Fibroblast of lung (primary cell): Measurements from ENCODE around the gene APOBR. TPM values are rescaled to one million over a fixed set of nuclear protein-coding genes. Genes with fewer than 3 reads are reported as not detected.

Source experiments
- DNase-seq, 2 donors: peaks; one replicate each; pipeline versions ENCODE4 v3.0.0 to v3.0.0-alpha.2; 2010; ENCODE audit warnings: low read depth in 2 of 2
- H2AFZ ChIP-seq: 2 replicates; pipeline ENCODE4 v1.5.1; 2012; ENCODE audit warnings: low read length, control low read depth, inconsistent platforms
- H3K27ac ChIP-seq: 2 replicates; pipeline ENCODE4 v1.5.1; 2011; ENCODE audit warnings: low read length, control low read depth; ENCODE audit not compliant: insufficient read depth
- H3K27me3 ChIP-seq: 2 replicates; pipeline ENCODE4 v1.5.1; 2011; ENCODE audit warnings: mild to moderate bottlenecking, low read length; ENCODE audit not compliant: control insufficient read depth, insufficient read depth
- H3K36me3 ChIP-seq: 2 replicates; pipeline ENCODE4 v1.5.1; 2011; ENCODE audit warnings: low read length; ENCODE audit not compliant: control insufficient read depth, insufficient read depth
- H3K4me1 ChIP-seq: 2 replicates; pipeline ENCODE4 v1.5.1; 2011; ENCODE audit warnings: low read length; ENCODE audit not compliant: control insufficient read depth, insufficient read depth; ENCODE audit errors: extremely low read depth
- H3K4me2 ChIP-seq: 2 replicates; pipeline ENCODE4 v1.5.1; 2011; ENCODE audit warnings: low read length, control low read depth; ENCODE audit not compliant: insufficient read depth; ENCODE audit errors: extremely low read depth
- H3K4me3 ChIP-seq, 4 experiments: fragments of 200-600 bp in 1 of 4; sonication (generic) in 1 of 4; replicated peaks in 1 of 4; 2 replicates each; pipeline ENCODE4 v1.5.1; 2011 to 2016; ENCODE audit warnings: low read length in 4 of 4, low read depth in 3 of 4, mild to moderate bottlenecking in 3 of 4, control low read depth in 2 of 4, inconsistent platforms in 1 of 4, mixed read lengths in 1 of 4; ENCODE audit not compliant: insufficient read depth in 1 of 4; ENCODE audit errors: control extremely low read depth in 1 of 4
- H3K79me2 ChIP-seq: 2 replicates; pipeline ENCODE4 v1.5.1; 2012; ENCODE audit warnings: mild to moderate bottlenecking, low read length, inconsistent platforms; ENCODE audit not compliant: control insufficient read depth, insufficient read depth
- H3K9ac ChIP-seq: 2 replicates; pipeline ENCODE4 v1.5.1; 2011; ENCODE audit warnings: mild to moderate bottlenecking, low read length, control low read depth; ENCODE audit not compliant: insufficient read depth
- H3K9me3 ChIP-seq: 2 replicates; pipeline ENCODE4 v1.5.1; 2012; ENCODE audit warnings: low read depth, low read length; ENCODE audit not compliant: control insufficient read depth, insufficient read depth
- H4K20me1 ChIP-seq: 2 replicates; pipeline ENCODE4 v1.5.1; 2011; ENCODE audit warnings: low read length; ENCODE audit not compliant: control insufficient read depth, insufficient read depth; ENCODE audit errors: extremely low read depth
- CTCF ChIP-seq, 2 donors: IDR thresholded peaks in 1 of 2; conservative IDR thresholded peaks in 1 of 2; 1 replicate in 1 of 2; 2 replicates in 1 of 2; pipeline ENCODE4 v1.5.1; 2011 to 2012; ENCODE audit warnings: low read length in 2 of 2, control low read depth in 1 of 2, inconsistent platforms in 1 of 2, low read depth in 1 of 2, mild to moderate bottlenecking in 1 of 2
- EZH2 ChIP-seq: IDR thresholded peaks from 2 replicates; pipeline ENCODE4 v1.5.1; 2012; ENCODE audit warnings: low read length, control low read depth, mild to moderate bottlenecking; ENCODE audit errors: missing control alignments
- polyA plus RNA-seq, 2 donors: library from polyadenylated mRNA; depleted of rRNA in 1 of 2; stranded (reverse) in 1 of 2; unstranded in 1 of 2; fragments of >200 nt; gene quantifications; 2 replicates each; pipeline ENCODE4 v1.2.1, GENCODE V29; 2011 to 2012; ENCODE audit warnings: missing spikeins in 1 of 2
- total RNA-seq: library from RNA; depleted of rRNA; stranded (reverse); fragments of >200 nt; gene quantifications from 2 replicates; pipeline ENCODE4 v1.2.1, GENCODE V29; 2014

The APOBR gene
- total and polyA plus RNA-seq, 2 donors (not counting 1 experiment from before 2014, with no cell fraction given) = under 0.01 TPM; not detected in 1

- TF ChIP-seq EZH2 (no peak), CTCF (conservative IDR thresholded peaks at IDR 0.05 in 1 of 2, IDR thresholded peaks at IDR 0.05 in 1 of 2; ENCODE audit: low read depth in 1 of 2, low read length in 2 of 2) (no peak)
- Histone ChIP-seq H3K9ac (no peak overlapping the region), H3K9me3 (no peaks in the 10 kb centered on the region), H3K4me1 (peaks cover 10% of the 10 kb centered on the region), H3K4me2 (peak overlapping the region; percentile 96), H3K4me3 (peak overlapping the region; percentile 81 to 89 (median 84)), H2AFZ (no peak overlapping the region), H3K36me3 (peaks cover 5% of the 10 kb centered on the region), H4K20me1 (no peaks in the 10 kb centered on the region), H3K79me2 (peaks cover 13% of the 10 kb centered on the region), H3K27ac (no peak overlapping the region), H3K27me3 (no peaks in the 10 kb centered on the region)
- no peak for DNase-seq
These were observed 42.6 kb downstream of the APOBR start for GRCh38 chr16:28537076-28537475.

- peak overlapping the region; percentile 92 for H3K27ac ChIP-seq
- H3K79me2 ChIP-seq = peaks cover 13% of the 10 kb centered on the region
- H3K36me3 ChIP-seq = peaks cover 5% of the 10 kb centered on the region
- no peaks in the 10 kb centered on the region for H3K9me3 ChIP-seq
- no peaks in the 10 kb centered on the region for H3K27me3 ChIP-seq
- H3K4me3 ChIP-seq = peak overlapping the region; percentile 81 to 89 (median 84)
- DNase-seq = no peak
- TF ChIP-seq EZH2 (no peak), CTCF (conservative IDR thresholded peaks at IDR 0.05 in 1 of 2, IDR thresholded peaks at IDR 0.05 in 1 of 2; ENCODE audit: low read depth in 1 of 2, low read length in 2 of 2) (no peak)
- peak overlapping the region; percentile 78 for H3K9ac ChIP-seq
- no peaks in the 10 kb centered on the region for H4K20me1 ChIP-seq
- H2AFZ ChIP-seq = peak overlapping the region; percentile 98
- peak overlapping the region; percentile 96 for H3K4me2 ChIP-seq
- H3K4me1 ChIP-seq = peaks cover 10% of the 10 kb centered on the region
These were observed 43.7 kb downstream of the APOBR start for GRCh38 chr16:28537964-28538732.

GRCh38 chr16:28538733-28539596 lies 44.5 kb downstream of the APOBR start, which contains the start of gene NUPR1:
NUPR1 (minus strand) TSS chr16:28538974; CDS start chr16:28538907, 67 bp downstream.
- H3K4me3 ChIP-seq = peak within 1 kb of the TSS; percentile 81 to 89 (median 84)
- peak; percentile 96 to 99 for DNase-seq
- peak within 1 kb of the TSS; percentile 78 for H3K9ac ChIP-seq
- peaks cover 10% of the 10 kb centered on the region for H3K4me1 ChIP-seq
- H3K4me2 ChIP-seq = peak within 1 kb of the TSS; percentile 96
- peak within 1 kb of the TSS; percentile 92 for H3K27ac ChIP-seq
- H2AFZ ChIP-seq = peak within 1 kb of the TSS; percentile 98
- no peaks in the 10 kb centered on the region for H4K20me1 ChIP-seq
- peaks cover 13% of the 10 kb centered on the region for H3K79me2 ChIP-seq
- H3K27me3 ChIP-seq = no peaks in the 10 kb centered on the region
- H3K9me3 ChIP-seq = no peaks in the 10 kb centered on the region
- H3K36me3 ChIP-seq = peaks cover 5% of the 10 kb centered on the region
- TF ChIP-seq EZH2 = no peak
- no peak for TF ChIP-seq CTCF (conservative IDR thresholded peaks at IDR 0.05 in 1 of 2, IDR thresholded peaks at IDR 0.05 in 1 of 2; ENCODE audit: low read depth in 1 of 2, low read length in 2 of 2)
